Measurements from ENCODE around the gene CELSR1. TPM values are rescaled to one million over a fixed set of nuclear protein-coding genes. Genes with fewer than 3 reads are reported as not detected.

CELSR1 gene
- total and polyA plus RNA-seq, 2 donors from 2014 or later: 15.7 to 49.9 TPM

DNA sequence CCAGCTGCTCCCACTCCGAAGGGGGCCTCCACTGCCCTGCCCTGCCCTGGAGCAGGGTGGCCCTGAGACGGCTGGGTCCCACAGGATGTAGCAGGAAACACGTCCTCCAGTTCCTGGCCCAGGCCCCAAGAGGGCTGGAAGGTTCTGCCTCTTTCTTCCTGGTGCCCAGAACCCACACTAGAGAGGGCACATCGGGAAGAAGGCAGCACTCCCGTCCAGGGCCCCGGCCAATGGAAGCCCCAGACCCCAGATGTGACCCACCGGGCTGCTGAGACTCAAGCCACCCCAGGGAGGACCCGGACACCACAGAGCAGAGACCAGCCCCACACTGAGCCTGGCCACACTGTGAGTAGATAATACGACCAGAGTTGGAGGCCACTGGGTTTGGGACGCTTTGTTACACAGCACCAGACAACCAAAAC, 71.2 kb downstream of the CELSR1 start:
- no peak overlapping the region for H3K9ac ChIP-seq (ENCODE audit: low read length in 3 of 3)
- peaks cover 0 to 9% (median 6%) of the 10 kb centered on the region in 3 donors for H3K4me1 ChIP-seq (ENCODE audit: control insufficient read depth in 2 of 3, insufficient read depth in 2 of 3, low read depth in 1 of 3, low read length in 3 of 3)
- no peaks in the 10 kb centered on the region for H3K27me3 ChIP-seq (ENCODE audit: control insufficient read depth, insufficient read depth, low read length)
- intact Hi-C loops (cut with DNase I): no loop called here
- peak overlapping the region in 1 of 2 donors; percentile 28 for H3K27ac ChIP-seq (ENCODE audit: low read depth in 2 of 2, low read length in 2 of 2)
- no peaks in the 10 kb centered on the region for H3K9me3 ChIP-seq (ENCODE audit: control insufficient read depth in 2 of 3, insufficient read depth in 1 of 3, low read length in 3 of 3)
- no peak overlapping the region for H3K4me3 ChIP-seq (ENCODE audit: low read length in 3 of 3)
- FAIRE-seq (no peak), DNase-seq (peak in 1 of 5 donors; percentile 73)
- peaks cover 0 to 10% (median 3%) of the 10 kb centered on the region in 3 donors for H3K36me3 ChIP-seq (ENCODE audit: control insufficient read depth in 2 of 3, insufficient read depth in 3 of 3, low read length in 3 of 3)
- TF ChIP-seq, protein P1, sequence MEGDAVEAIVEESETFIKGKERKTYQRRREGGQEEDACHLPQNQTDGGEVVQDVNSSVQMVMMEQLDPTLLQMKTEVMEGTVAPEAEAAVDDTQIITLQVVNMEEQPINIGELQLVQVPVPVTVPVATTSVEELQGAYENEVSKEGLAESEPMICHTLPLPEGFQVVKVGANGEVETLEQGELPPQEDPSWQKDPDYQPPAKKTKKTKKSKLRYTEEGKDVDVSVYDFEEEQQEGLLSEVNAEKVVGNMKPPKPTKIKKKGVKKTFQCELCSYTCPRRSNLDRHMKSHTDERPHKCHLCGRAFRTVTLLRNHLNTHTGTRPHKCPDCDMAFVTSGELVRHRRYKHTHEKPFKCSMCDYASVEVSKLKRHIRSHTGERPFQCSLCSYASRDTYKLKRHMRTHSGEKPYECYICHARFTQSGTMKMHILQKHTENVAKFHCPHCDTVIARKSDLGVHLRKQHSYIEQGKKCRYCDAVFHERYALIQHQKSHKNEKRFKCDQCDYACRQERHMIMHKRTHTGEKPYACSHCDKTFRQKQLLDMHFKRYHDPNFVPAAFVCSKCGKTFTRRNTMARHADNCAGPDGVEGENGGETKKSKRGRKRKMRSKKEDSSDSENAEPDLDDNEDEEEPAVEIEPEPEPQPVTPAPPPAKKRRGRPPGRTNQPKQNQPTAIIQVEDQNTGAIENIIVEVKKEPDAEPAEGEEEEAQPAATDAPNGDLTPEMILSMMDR (IDR thresholded peaks at IDR 0.05; ENCODE audit: borderline replicate concordance, extremely low read depth, insufficient read depth): no peak

DNA sequence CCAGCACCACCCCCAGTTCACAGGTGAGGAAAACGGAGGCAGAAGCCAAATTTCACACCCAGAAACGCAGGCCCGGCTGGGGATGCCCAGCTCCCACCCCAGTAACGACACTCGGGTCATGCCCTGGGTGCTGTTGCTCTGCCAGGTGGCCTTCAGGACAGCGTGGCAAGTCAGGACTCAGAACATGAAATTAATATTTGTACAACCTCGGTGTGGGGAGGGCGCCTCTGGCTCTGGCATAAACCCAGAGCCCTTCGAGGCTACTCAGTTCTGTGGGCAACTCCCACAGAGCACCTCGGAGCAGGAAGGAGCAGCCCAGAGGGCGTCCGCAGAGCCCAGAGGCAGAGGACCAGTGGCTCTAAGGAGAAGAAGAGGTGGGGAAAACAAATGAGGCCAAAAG, 71.6 kb downstream of the CELSR1 start:
- TF ChIP-seq, protein P1 (IDR thresholded peaks at IDR 0.05; ENCODE audit: borderline replicate concordance, extremely low read depth, insufficient read depth): no peak
- Histone ChIP-seq H3K36me3 (ENCODE audit: control insufficient read depth in 2 of 3, insufficient read depth in 3 of 3, low read length in 3 of 3) (peaks cover 0 to 10% (median 3%) of the 10 kb centered on the region in 3 donors), H3K9ac (ENCODE audit: low read length in 3 of 3) (no peak overlapping the region), H3K27me3 (ENCODE audit: control insufficient read depth, insufficient read depth, low read length) (no peaks in the 10 kb centered on the region), H3K4me3 (ENCODE audit: low read length in 3 of 3) (no peak overlapping the region), H3K27ac (ENCODE audit: low read depth in 2 of 2, low read length in 2 of 2) (peak overlapping the region in 1 of 2 donors; percentile 28), H3K4me1 (ENCODE audit: control insufficient read depth in 2 of 3, insufficient read depth in 2 of 3, low read depth in 1 of 3, low read length in 3 of 3) (peaks cover 0 to 9% (median 6%) of the 10 kb centered on the region in 3 donors), H3K9me3 (ENCODE audit: control insufficient read depth in 2 of 3, insufficient read depth in 1 of 3, low read length in 3 of 3) (no peaks in the 10 kb centered on the region)
- intact Hi-C loops (cut with DNase I): no loop called here
- FAIRE-seq (no peak), DNase-seq (no peak)

DNA sequence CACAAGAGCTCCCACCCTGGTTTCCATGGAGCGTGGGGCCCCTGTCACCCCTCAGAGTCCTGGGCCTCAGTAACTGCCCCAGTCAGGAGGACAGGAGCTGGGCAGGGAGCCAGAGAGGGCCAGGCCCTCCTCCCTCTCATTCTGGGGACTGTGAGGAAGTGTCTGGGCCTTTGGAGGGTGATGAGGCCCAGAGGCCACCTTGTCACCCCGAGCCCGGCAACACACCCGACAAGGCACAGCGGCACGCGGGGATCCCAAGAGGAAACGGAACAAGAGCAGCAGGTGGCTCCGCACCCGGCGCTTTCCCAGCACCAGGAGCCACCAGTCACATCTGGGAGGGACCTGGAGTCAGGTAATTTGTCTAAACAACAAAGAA, 72.1 kb downstream of the CELSR1 start:
- DNase-seq: peak in 2 of 5 donors; percentile 67 to 72
- Histone ChIP-seq H3K27ac (ENCODE audit: low read depth in 2 of 2, low read length in 2 of 2) (peak overlapping the region in 1 of 2 donors; percentile 28), H3K36me3 (ENCODE audit: control insufficient read depth in 2 of 3, insufficient read depth in 3 of 3, low read length in 3 of 3) (peaks cover 0 to 10% (median 3%) of the 10 kb centered on the region in 3 donors), H3K4me1 (ENCODE audit: control insufficient read depth in 2 of 3, insufficient read depth in 2 of 3, low read depth in 1 of 3, low read length in 3 of 3) (peaks cover 0 to 9% (median 6%) of the 10 kb centered on the region in 3 donors), H3K9me3 (ENCODE audit: control insufficient read depth in 2 of 3, insufficient read depth in 1 of 3, low read length in 3 of 3) (no peaks in the 10 kb centered on the region), H3K9ac (ENCODE audit: low read length in 3 of 3) (no peak overlapping the region), H3K4me3 (ENCODE audit: low read length in 3 of 3) (no peak overlapping the region), H3K27me3 (ENCODE audit: control insufficient read depth, insufficient read depth, low read length) (no peaks in the 10 kb centered on the region)
- TF ChIP-seq, protein P1 (IDR thresholded peaks at IDR 0.05; ENCODE audit: borderline replicate concordance, extremely low read depth, insufficient read depth): no peak
- intact Hi-C loops (cut with DNase I): no loop called here
- FAIRE-seq: no peak

All from kidney (tissue), 14 donors.